ENCODE results near the gene MAP1A. TPM values are rescaled to one million over a fixed set of nuclear protein-coding genes. Genes with fewer than 3 reads are reported as not detected.

The MAP1A gene
- total RNA-seq, 1 experiment from 2014 or later = 1.9 TPM

DNA sequence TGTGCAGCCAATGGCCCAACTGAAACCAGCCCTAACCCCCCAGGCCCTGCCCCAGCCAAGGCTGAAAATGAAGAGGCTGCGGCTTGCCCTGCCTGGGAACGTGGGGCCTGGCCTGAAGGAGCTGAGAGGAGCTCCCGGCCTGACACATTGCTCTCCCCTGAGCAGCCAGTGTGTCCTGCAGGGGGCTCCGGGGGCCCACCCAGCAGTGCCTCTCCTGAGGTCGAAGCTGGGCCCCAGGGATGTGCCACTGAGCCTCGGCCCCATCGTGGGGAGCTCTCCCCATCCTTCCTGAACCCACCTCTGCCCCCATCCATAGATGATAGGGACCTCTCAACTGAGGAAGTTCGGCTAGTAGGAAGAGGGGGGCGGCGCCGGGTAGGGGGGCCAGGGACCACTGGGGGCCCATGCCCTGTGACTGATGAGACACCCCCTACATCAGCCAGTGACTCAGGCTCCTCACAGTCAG lies 11.2 kb downstream of the MAP1A start:
- TF ChIP-seq TCF7L2 (IDR thresholded peaks at IDR 0.05; ENCODE audit: borderline replicate concordance, extremely low read depth, insufficient read depth, insufficient read length) (no peak), CBX3 (IDR thresholded peaks at IDR 0.05; ENCODE audit: low read depth) (no peak), JUND (IDR thresholded peaks at IDR 0.05) (no peak), SP1 (IDR thresholded peaks at IDR 0.05; ENCODE audit: low read depth) (no peak), SIN3A (IDR thresholded peaks at IDR 0.05; ENCODE audit: low read depth) (no peak), POLR2AphosphoS5 (IDR thresholded peaks at IDR 0.05; ENCODE audit: low read depth, low read length) (no peak), EZH2phosphoT487 (IDR thresholded peaks at IDR 0.05; ENCODE audit: borderline replicate concordance) (no peak), ELF1 (IDR thresholded peaks at IDR 0.05; ENCODE audit: borderline replicate concordance, low read depth) (no peak), EGR1 (IDR thresholded peaks at IDR 0.05; ENCODE audit: low read depth) (no peak), CEBPB (IDR thresholded peaks at IDR 0.05; ENCODE audit: low read depth) (no peak), REST (IDR thresholded peaks at IDR 0.05; ENCODE audit: low read depth) (no peak), RAD21 (IDR thresholded peaks at IDR 0.05; ENCODE audit: low read depth) (no peak), FOSL1 (IDR thresholded peaks at IDR 0.05; ENCODE audit: low read depth) (no peak), ZFX (IDR thresholded peaks at IDR 0.05) (no peak), ZNF274 (IDR thresholded peaks at IDR 0.05; ENCODE audit: low read depth, low read length) (no peak), SRF (IDR thresholded peaks at IDR 0.05; ENCODE audit: low read depth) (no peak), MAX (IDR thresholded peaks at IDR 0.05) (no peak)
- TF ChIP-seq, protein P1, sequence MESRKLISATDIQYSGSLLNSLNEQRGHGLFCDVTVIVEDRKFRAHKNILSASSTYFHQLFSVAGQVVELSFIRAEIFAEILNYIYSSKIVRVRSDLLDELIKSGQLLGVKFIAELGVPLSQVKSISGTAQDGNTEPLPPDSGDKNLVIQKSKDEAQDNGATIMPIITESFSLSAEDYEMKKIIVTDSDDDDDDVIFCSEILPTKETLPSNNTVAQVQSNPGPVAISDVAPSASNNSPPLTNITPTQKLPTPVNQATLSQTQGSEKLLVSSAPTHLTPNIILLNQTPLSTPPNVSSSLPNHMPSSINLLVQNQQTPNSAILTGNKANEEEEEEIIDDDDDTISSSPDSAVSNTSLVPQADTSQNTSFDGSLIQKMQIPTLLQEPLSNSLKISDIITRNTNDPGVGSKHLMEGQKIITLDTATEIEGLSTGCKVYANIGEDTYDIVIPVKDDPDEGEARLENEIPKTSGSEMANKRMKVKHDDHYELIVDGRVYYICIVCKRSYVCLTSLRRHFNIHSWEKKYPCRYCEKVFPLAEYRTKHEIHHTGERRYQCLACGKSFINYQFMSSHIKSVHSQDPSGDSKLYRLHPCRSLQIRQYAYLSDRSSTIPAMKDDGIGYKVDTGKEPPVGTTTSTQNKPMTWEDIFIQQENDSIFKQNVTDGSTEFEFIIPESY (IDR thresholded peaks at IDR 0.05; ENCODE audit: extremely low read depth, insufficient replicate concordance, low read length) = no peak
- TF ChIP-seq, protein P2, sequence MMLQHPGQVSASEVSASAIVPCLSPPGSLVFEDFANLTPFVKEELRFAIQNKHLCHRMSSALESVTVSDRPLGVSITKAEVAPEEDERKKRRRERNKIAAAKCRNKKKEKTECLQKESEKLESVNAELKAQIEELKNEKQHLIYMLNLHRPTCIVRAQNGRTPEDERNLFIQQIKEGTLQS (IDR thresholded peaks at IDR 0.05) = no peak
- TF ChIP-seq, protein P3, sequence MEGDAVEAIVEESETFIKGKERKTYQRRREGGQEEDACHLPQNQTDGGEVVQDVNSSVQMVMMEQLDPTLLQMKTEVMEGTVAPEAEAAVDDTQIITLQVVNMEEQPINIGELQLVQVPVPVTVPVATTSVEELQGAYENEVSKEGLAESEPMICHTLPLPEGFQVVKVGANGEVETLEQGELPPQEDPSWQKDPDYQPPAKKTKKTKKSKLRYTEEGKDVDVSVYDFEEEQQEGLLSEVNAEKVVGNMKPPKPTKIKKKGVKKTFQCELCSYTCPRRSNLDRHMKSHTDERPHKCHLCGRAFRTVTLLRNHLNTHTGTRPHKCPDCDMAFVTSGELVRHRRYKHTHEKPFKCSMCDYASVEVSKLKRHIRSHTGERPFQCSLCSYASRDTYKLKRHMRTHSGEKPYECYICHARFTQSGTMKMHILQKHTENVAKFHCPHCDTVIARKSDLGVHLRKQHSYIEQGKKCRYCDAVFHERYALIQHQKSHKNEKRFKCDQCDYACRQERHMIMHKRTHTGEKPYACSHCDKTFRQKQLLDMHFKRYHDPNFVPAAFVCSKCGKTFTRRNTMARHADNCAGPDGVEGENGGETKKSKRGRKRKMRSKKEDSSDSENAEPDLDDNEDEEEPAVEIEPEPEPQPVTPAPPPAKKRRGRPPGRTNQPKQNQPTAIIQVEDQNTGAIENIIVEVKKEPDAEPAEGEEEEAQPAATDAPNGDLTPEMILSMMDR (IDR thresholded peaks at IDR 0.05 in 2 of 3, conservative IDR thresholded peaks at IDR 0.05 in 1 of 3; ENCODE audit: borderline replicate concordance in 1 of 3, insufficient read depth in 1 of 3, low read depth in 2 of 3, low read length in 2 of 3) = no peak
- H3K27ac ChIP-seq (ENCODE audit: low read depth, low read length) = no peak overlapping the region
- no peaks in the 10 kb centered on the region for H3K9me2 ChIP-seq (ENCODE audit: insufficient read depth)
- no peaks in the 10 kb centered on the region for H3K4me1 ChIP-seq (ENCODE audit: control insufficient read depth in 1 of 2, insufficient read depth in 2 of 2, low read length in 2 of 2)
- no peak for ATAC-seq
- ChIA-PET RAD21 (ENCODE audit: low non-redundant PET in 1 of 2, low total read pairs in 2 of 2, uncharacterized antibody in 2 of 2, unreplicated experiment in 2 of 2) (no interaction called here), CTCF (interaction anchor here (1.5 kb wide), 1 partner anchor 14 kb away, joined by 3 read pairs; no protein-coding TSS in a partner anchor), POLR2A (no interaction called here)
- H4K20me1 ChIP-seq (ENCODE audit: insufficient read depth) = no peaks in the 10 kb centered on the region
- H3K79me2 ChIP-seq (ENCODE audit: insufficient read depth, low read length) = no peaks in the 10 kb centered on the region
- no peak overlapping the region for H3K4me3 ChIP-seq (replicated peaks in 1 of 2; ENCODE audit: low read depth in 1 of 2, low read length in 2 of 2)
- H2AFZ ChIP-seq (ENCODE audit: low read depth, low read length, poor library complexity, severe bottlenecking) = no peak overlapping the region
- no peaks in the 10 kb centered on the region for H3K36me3 ChIP-seq (ENCODE audit: control insufficient read depth in 1 of 2, insufficient read depth in 2 of 2, low read length in 2 of 2)
- no peak overlapping the region for H3K9ac ChIP-seq (ENCODE audit: low read length)
- H3K9me3 ChIP-seq (ENCODE audit: control insufficient read depth in 1 of 2, insufficient read depth in 1 of 2, low read depth in 1 of 2, low read length in 2 of 2) = no peaks in the 10 kb centered on the region
- H3K4me2 ChIP-seq (ENCODE audit: low read length) = no peak overlapping the region
- BruUV-seq (replicated peaks) = no TSS peak
- DNase-seq (ENCODE audit: low read depth, low spot score) = no peak
- intact Hi-C loops (cut with micrococcal nuclease) = no loop called here
- no peaks in the 10 kb centered on the region for H3K27me3 ChIP-seq (ENCODE audit: insufficient read depth, low read length)
